Caco-2 (cell line): ENCODE data around the gene ZNF45. TPM values are rescaled to one million over a fixed set of nuclear protein-coding genes. Genes with fewer than 3 reads are reported as not detected.
A peak's percentile ranks its signal among the peaks of the same experiment; 100 is the strongest.

Experiments used
- BruUV-seq: library from RNA; stranded (reverse); fragments of 400-500 nt; replicated peaks from 2 replicates; lab custom pipeline; 2021; lab: Mats Ljungman, UMichigan
- CTCF ChIA-PET: fragments of 300-600 bp; sonication (Branson Sonifier 250); formaldehyde crosslinking; loops from one replicate; lab custom pipeline; 2022; ENCODE audit warnings: antibody characterized with exemption; lab: Charles Lee
- POLR2A ChIA-PET: fragments of 300-600 bp; sonication (Branson Sonifier 250); formaldehyde crosslinking; loops from one replicate; lab custom pipeline; 2022; ENCODE audit warnings: antibody characterized with exemption; lab: Charles Lee
- DNase-seq, 2 experiments: peaks; one replicate each; pipeline versions ENCODE4 v3.0.0 to v3.0.0-alpha.2; 2020 to 2022
- H3K27me3 ChIP-seq: replicated peaks from 2 replicates; pipeline ENCODE4 v1.6.0; 2011; ENCODE audit warnings: low read length; ENCODE audit not compliant: control insufficient read depth, insufficient read depth
- H3K36me3 ChIP-seq: 2 replicates; pipeline ENCODE4 v1.5.1; 2011; ENCODE audit warnings: low read length; ENCODE audit not compliant: control insufficient read depth, insufficient read depth
- H3K4me1 ChIP-seq: fragments of 250-450 bp; sonication (Bioruptor Pico); 2 replicates; pipeline ENCODE4 v1.5.1; 2020; ENCODE audit warnings: mild to moderate bottlenecking
- H3K4me3 ChIP-seq: 2 replicates; pipeline ENCODE4 v1.5.1; 2011; ENCODE audit warnings: low read depth, mild to moderate bottlenecking, control low read depth, low read length
- H3K9me3 ChIP-seq: fragments of 250-450 bp; sonication (Bioruptor Pico); 2 replicates; pipeline ENCODE4 v1.5.1; 2020; ENCODE audit warnings: mild to moderate bottlenecking, moderate library complexity
- H3K27ac Mint-ChIP-seq: one replicate; pipeline ENCODE4 v1.8.0; 2022; ENCODE audit warnings: mixed read lengths; ENCODE audit not compliant: unreplicated experiment
- H3K27me3 Mint-ChIP-seq: one replicate; pipeline ENCODE4 v1.8.0; 2022; ENCODE audit warnings: mixed read lengths; ENCODE audit not compliant: insufficient read depth, unreplicated experiment
- H3K36me3 Mint-ChIP-seq: one replicate; pipeline ENCODE4 v1.8.0; 2022; ENCODE audit warnings: mild to moderate bottlenecking, mixed read lengths; ENCODE audit not compliant: insufficient read depth, unreplicated experiment
- H3K4me1 Mint-ChIP-seq: one replicate; pipeline ENCODE4 v1.8.0; 2022; ENCODE audit warnings: low read depth, mixed read lengths; ENCODE audit not compliant: unreplicated experiment
- H3K4me3 Mint-ChIP-seq: one replicate; pipeline ENCODE4 v1.8.0; 2022; ENCODE audit warnings: mild to moderate bottlenecking, moderate library complexity, mixed read lengths; ENCODE audit not compliant: unreplicated experiment
- H3K9me3 Mint-ChIP-seq: one replicate; pipeline ENCODE4 v1.8.0; 2022; ENCODE audit warnings: mixed read lengths; ENCODE audit not compliant: unreplicated experiment
- CTCF ChIP-seq, 2 experiments: fragments of 200-600 bp in 1 of 2; IDR thresholded peaks; 1 replicate in 1 of 2; 2 replicates in 1 of 2; pipeline versions ENCODE4 v1.5.1 to v1.8.0; 2011 to 2022; ENCODE audit warnings: antibody characterized with exemption in 1 of 2, control low read depth in 1 of 2, inconsistent platforms in 1 of 2, low read depth in 1 of 2, low read length in 1 of 2, mild to moderate bottlenecking in 1 of 2, moderate library complexity in 1 of 2; ENCODE audit not compliant: insufficient read depth in 1 of 2, severe bottlenecking in 1 of 2, unreplicated experiment in 1 of 2
- intact Hi-C: fragments of 100-400 bp; cut with micrococcal nuclease; formaldehyde crosslinking; loops from one replicate; pipeline ENCODE4 v1.10.0; 2022; ENCODE audit not compliant: unreplicated experiment
- total RNA-seq: library from RNA; stranded (reverse); gene quantifications from 2 replicates; pipeline ENCODE4 v1.2.3, GENCODE V29; 2022

ZNF45 gene
- total RNA-seq, 1 experiment from 2014 or later, result 14.8 TPM

GRCh38 chr19:43983912-43984686, 49.0 kb upstream of the ZNF45 start, which contains the start of gene ZNF155:
ZNF155 (plus strand) TSS chr19:43984188; CDS start chr19:43988544, 4,356 bp downstream.
- Histone ChIP-seq H3K4me3 (peak within 1 kb of the TSS; percentile 98), H3K36me3 (no peaks in the 10 kb centered on the region; the same call in 1 of the 2 replicates), H3K4me1 (no peaks in the 10 kb centered on the region), H3K9me3 (no peaks in the 10 kb centered on the region), H3K27me3 (no peaks in the 10 kb centered on the region)
- no peaks in the 10 kb centered on the region for H3K36me3 Mint-ChIP-seq
- no peaks in the 10 kb centered on the region for H3K4me1 Mint-ChIP-seq
- intact Hi-C loops, result loop anchor here (1.0 to 10.0 kb wide), 7 partner anchors 18 to 181 kb away; partner anchors contain the start of genes ZNF221, ZNF225, ZNF226 and ZNF230
- ChIA-PET CTCF (no interaction called here), POLR2A (interaction anchor here (0.7 kb wide), 1 partner anchor 33 kb away, joined by 3 read pairs; the partner anchor contains the start of gene ZNF221)
- BruUV-seq, result no TSS peak
- peak within 1 kb of the TSS; percentile 99 for H3K4me3 Mint-ChIP-seq
- peak within 1 kb of the TSS; percentile 95 for H3K27ac Mint-ChIP-seq
- peak; percentile 92 to 96 for DNase-seq
- no peaks in the 10 kb centered on the region for H3K9me3 Mint-ChIP-seq
- no peak for TF ChIP-seq CTCF (IDR thresholded peaks at IDR 0.05; ENCODE audit: insufficient read depth in 1 of 2, low read depth in 1 of 2, low read length in 1 of 2, severe bottlenecking in 1 of 2, unreplicated experiment in 1 of 2)
- no peaks in the 10 kb centered on the region for H3K27me3 Mint-ChIP-seq

GRCh38 chr19:43983544-43983911, 48.4 kb upstream of the ZNF45 start:
- H3K27ac Mint-ChIP-seq, result peak overlapping the region; percentile 95
- TF ChIP-seq CTCF (IDR thresholded peaks at IDR 0.05; ENCODE audit: insufficient read depth in 1 of 2, low read depth in 1 of 2, low read length in 1 of 2, severe bottlenecking in 1 of 2, unreplicated experiment in 1 of 2), result no peak
- H3K4me3 ChIP-seq, result peak overlapping the region; percentile 98
- H3K4me1 Mint-ChIP-seq, result no peaks in the 10 kb centered on the region
- DNase-seq, result no peak
- no peaks in the 10 kb centered on the region for H3K9me3 ChIP-seq
- ChIA-PET POLR2A (no interaction called here), CTCF (no interaction called here)
- peak overlapping the region; percentile 99 for H3K4me3 Mint-ChIP-seq
- peaks cover 4% of the 10 kb centered on the region for H3K9me3 Mint-ChIP-seq
- no peaks in the 10 kb centered on the region for H3K4me1 ChIP-seq
- no peaks in the 10 kb centered on the region for H3K27me3 Mint-ChIP-seq
- no peaks in the 10 kb centered on the region for H3K36me3 Mint-ChIP-seq
- H3K27me3 ChIP-seq, result no peaks in the 10 kb centered on the region
- BruUV-seq, result no TSS peak
- no peaks in the 10 kb centered on the region; the same call in 1 of the 2 replicates for H3K36me3 ChIP-seq
- intact Hi-C loops, result loop anchor here (5.0 to 10.0 kb wide), 2 partner anchors 46 to 181 kb away; partner anchors contain the start of genes ZNF226 and ZNF45

GRCh38 chr19:43976732-43977131, 41.6 kb upstream of the ZNF45 start:
- Histone ChIP-seq H3K36me3 (no peaks in the 10 kb centered on the region), H3K27me3 (no peaks in the 10 kb centered on the region), H3K4me1 (no peaks in the 10 kb centered on the region), H3K9me3 (peaks cover 30% of the 10 kb centered on the region), H3K4me3 (no peak overlapping the region)
- ChIA-PET CTCF (no interaction called here), POLR2A (no interaction called here)
- DNase-seq, result no peak
- BruUV-seq, result no TSS peak
- Mint-ChIP-seq H3K4me3 (no peak overlapping the region), H3K27me3 (no peaks in the 10 kb centered on the region), H3K9me3 (peaks cover 34% of the 10 kb centered on the region), H3K36me3 (peaks cover 8% of the 10 kb centered on the region), H3K27ac (no peak overlapping the region), H3K4me1 (no peaks in the 10 kb centered on the region)
- intact Hi-C loops, result no loop called here
- TF ChIP-seq CTCF (IDR thresholded peaks at IDR 0.05; ENCODE audit: insufficient read depth in 1 of 2, low read depth in 1 of 2, low read length in 1 of 2, severe bottlenecking in 1 of 2, unreplicated experiment in 1 of 2), result no peak
